ENCODE measurements around the gene MRPL1.

GRCh38 chr4:77865259-77865658, 2.6 kb downstream of the MRPL1 start:
- TF ChIP-seq POLR2AphosphoS5 (IDR thresholded peaks at IDR 0.05; ENCODE audit: low read depth, low read length) (no peak), NONO (IDR thresholded peaks at IDR 0.05) (no peak), NONO (CRISPR knock-in tag; conservative IDR thresholded peaks at IDR 0.05) (no peak), BRF2 (CRISPR knock-in tag; IDR thresholded peaks at IDR 0.05) (no peak), SP1 (IDR thresholded peaks at IDR 0.05) (no peak), SP1 (CRISPR knock-in tag; IDR thresholded peaks at IDR 0.05) (no peak), SMARCC2 (IDR thresholded peaks at IDR 0.05) (no peak), ZNF567 (CRISPR knock-in tag; IDR thresholded peaks at IDR 0.05; ENCODE audit: borderline replicate concordance) (no peak), ZFX (CRISPR knock-in tag; IDR thresholded peaks at IDR 0.05; ENCODE audit: low read depth) (no peak)
- TF ChIP-seq, protein P1, sequence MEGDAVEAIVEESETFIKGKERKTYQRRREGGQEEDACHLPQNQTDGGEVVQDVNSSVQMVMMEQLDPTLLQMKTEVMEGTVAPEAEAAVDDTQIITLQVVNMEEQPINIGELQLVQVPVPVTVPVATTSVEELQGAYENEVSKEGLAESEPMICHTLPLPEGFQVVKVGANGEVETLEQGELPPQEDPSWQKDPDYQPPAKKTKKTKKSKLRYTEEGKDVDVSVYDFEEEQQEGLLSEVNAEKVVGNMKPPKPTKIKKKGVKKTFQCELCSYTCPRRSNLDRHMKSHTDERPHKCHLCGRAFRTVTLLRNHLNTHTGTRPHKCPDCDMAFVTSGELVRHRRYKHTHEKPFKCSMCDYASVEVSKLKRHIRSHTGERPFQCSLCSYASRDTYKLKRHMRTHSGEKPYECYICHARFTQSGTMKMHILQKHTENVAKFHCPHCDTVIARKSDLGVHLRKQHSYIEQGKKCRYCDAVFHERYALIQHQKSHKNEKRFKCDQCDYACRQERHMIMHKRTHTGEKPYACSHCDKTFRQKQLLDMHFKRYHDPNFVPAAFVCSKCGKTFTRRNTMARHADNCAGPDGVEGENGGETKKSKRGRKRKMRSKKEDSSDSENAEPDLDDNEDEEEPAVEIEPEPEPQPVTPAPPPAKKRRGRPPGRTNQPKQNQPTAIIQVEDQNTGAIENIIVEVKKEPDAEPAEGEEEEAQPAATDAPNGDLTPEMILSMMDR (CRISPR knock-in tag; IDR thresholded peaks at IDR 0.05) = no peak
- TF ChIP-seq, protein P2, sequence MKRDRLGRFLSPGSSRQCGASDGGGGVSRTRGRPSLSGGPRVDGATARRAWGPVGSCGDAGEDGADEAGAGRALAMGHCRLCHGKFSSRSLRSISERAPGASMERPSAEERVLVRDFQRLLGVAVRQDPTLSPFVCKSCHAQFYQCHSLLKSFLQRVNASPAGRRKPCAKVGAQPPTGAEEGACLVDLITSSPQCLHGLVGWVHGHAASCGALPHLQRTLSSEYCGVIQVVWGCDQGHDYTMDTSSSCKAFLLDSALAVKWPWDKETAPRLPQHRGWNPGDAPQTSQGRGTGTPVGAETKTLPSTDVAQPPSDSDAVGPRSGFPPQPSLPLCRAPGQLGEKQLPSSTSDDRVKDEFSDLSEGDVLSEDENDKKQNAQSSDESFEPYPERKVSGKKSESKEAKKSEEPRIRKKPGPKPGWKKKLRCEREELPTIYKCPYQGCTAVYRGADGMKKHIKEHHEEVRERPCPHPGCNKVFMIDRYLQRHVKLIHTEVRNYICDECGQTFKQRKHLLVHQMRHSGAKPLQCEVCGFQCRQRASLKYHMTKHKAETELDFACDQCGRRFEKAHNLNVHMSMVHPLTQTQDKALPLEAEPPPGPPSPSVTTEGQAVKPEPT (CRISPR knock-in tag; IDR thresholded peaks at IDR 0.05; ENCODE audit: low read depth) = no peak
- TF ChIP-seq, protein P3, sequence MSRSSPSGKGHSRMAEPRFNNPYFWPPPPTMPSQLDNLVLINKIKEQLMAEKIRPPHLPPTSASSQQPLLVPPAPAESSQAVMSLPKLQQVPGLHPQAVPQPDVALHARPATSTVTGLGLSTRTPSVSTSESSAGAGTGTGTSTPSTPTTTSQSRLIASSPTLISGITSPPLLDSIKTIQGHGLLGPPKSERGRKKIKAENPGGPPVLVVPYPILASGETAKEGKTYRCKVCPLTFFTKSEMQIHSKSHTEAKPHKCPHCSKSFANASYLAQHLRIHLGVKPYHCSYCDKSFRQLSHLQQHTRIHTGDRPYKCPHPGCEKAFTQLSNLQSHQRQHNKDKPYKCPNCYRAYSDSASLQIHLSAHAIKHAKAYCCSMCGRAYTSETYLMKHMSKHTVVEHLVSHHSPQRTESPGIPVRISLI (CRISPR knock-in tag; IDR thresholded peaks at IDR 0.05; ENCODE audit: borderline replicate concordance) = no peak
- TF ChIP-seq, protein P4, sequence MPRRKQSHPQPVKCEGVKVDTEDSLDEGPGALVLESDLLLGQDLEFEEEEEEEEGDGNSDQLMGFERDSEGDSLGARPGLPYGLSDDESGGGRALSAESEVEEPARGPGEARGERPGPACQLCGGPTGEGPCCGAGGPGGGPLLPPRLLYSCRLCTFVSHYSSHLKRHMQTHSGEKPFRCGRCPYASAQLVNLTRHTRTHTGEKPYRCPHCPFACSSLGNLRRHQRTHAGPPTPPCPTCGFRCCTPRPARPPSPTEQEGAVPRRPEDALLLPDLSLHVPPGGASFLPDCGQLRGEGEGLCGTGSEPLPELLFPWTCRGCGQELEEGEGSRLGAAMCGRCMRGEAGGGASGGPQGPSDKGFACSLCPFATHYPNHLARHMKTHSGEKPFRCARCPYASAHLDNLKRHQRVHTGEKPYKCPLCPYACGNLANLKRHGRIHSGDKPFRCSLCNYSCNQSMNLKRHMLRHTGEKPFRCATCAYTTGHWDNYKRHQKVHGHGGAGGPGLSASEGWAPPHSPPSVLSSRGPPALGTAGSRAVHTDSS (CRISPR knock-in tag; conservative IDR thresholded peaks at IDR 0.05) = no peak
